ENCODE results near the gene NFKBIB. TPM values are rescaled to one million over a fixed set of nuclear protein-coding genes. Genes with fewer than 3 reads are reported as not detected.

Gene NFKBIB
- total and polyA plus RNA-seq, 2 of the 13 experiments (the other 11 are each of a cell fraction or from before 2014, with no cell fraction given) = 8.6 to 14.9 TPM

DNA sequence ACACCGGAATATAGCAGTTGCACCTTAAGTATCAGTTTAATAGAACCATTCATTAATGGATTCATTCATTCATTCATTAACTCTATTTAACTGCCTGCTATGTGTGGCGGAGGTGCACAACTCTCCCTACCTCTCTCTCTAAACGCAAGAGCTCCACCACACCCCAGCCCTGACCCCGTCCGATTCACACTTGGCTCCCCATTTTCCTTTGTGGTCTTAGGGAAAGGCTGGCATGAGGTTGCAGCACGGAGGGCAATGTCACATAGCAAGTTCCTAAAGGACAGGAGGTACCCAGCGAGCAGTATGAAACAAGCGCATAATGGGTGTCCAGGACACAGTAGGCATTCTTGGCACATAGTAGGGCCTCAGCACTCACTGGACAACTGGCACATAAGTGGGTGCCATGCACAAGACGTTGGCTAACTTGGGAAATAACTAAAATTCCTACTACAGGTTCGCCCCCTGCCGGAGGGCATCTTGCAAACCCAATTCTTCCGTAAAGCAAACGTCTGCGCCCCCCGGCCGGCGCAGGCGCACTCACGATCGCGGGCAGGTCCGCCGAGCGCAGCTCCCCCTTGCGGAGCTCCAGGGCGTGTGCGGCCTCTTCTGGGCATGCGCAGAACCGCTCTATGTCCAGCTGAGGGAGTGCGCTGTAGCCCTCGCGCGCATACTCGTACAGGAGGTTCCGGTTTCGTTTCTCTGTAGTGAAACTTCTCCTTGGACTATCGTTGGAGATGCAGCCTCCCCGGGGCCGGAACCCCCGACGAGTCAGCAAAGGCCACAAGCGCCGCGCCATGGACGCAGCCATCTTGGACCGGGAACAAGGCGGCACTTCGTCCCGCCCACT lies 30.4 kb downstream of the NFKBIB start, which contains the start of gene SARS2 (continued):
- peak; percentile 27; the same call in 1 of the 2 replicates for TF ChIP-seq ZNF430 (CRISPR knock-in tag; IDR thresholded peaks at IDR 0.05)
- TF ChIP-seq GATAD2A (CRISPR knock-in tag; IDR thresholded peaks at IDR 0.05) = no peak; the same call in none of the 2 replicates
- TF ChIP-seq ZNF44 (CRISPR knock-in tag; IDR thresholded peaks at IDR 0.05) = 0 out of 2 replicates have a peak, but pooled peaks have one; percentile 39
- TF ChIP-seq, protein P1, sequence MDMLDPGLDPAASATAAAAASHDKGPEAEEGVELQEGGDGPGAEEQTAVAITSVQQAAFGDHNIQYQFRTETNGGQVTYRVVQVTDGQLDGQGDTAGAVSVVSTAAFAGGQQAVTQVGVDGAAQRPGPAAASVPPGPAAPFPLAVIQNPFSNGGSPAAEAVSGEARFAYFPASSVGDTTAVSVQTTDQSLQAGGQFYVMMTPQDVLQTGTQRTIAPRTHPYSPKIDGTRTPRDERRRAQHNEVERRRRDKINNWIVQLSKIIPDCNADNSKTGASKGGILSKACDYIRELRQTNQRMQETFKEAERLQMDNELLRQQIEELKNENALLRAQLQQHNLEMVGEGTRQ (IDR thresholded peaks at IDR 0.05; ENCODE audit: low read depth, low read length) = no peak; the same call in 1 of the 2 replicates
- TF ChIP-seq, protein P1 (CRISPR knock-in tag; IDR thresholded peaks at IDR 0.05; ENCODE audit: borderline replicate concordance) = peak; percentile 63; the same call in 1 of the 2 replicates
- no peak for TF ChIP-seq SETDB1 (CRISPR knock-in tag; IDR thresholded peaks at IDR 0.05; ENCODE audit: borderline replicate concordance)
- TF ChIP-seq, protein P2, sequence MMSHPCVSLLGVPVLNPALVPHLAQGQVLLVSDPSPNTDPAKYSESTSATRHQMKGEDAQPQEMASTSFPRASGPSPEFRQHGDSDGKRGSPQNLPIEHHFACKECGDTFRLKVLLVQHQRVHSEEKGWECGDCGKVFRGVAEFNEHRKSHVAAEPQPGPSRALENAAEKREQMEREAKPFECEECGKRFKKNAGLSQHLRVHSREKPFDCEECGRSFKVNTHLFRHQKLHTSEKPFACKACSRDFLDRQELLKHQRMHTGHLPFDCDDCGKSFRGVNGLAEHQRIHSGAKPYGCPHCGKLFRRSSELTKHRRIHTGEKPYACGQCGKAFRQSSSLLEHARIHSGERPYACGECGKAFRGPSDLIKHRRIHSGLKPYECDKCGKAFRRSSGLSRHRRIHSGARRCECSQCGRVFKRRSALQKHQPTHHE (CRISPR knock-in tag; IDR thresholded peaks at IDR 0.05; ENCODE audit: borderline replicate concordance) = no peak
- TF ChIP-seq, protein P3, sequence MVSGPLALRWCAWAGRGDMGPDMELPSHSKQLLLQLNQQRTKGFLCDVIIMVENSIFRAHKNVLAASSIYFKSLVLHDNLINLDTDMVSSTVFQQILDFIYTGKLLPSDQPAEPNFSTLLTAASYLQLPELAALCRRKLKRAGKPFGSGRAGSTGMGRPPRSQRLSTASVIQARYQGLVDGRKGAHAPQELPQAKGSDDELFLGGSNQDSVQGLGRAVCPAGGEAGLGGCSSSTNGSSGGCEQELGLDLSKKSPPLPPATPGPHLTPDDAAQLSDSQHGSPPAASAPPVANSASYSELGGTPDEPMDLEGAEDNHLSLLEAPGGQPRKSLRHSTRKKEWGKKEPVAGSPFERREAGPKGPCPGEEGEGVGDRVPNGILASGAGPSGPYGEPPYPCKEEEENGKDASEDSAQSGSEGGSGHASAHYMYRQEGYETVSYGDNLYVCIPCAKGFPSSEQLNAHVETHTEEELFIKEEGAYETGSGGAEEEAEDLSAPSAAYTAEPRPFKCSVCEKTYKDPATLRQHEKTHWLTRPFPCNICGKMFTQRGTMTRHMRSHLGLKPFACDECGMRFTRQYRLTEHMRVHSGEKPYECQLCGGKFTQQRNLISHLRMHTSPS (CRISPR knock-in tag; IDR thresholded peaks at IDR 0.05; ENCODE audit: low read depth) = peak; percentile 94
- TF ChIP-seq, protein P4, sequence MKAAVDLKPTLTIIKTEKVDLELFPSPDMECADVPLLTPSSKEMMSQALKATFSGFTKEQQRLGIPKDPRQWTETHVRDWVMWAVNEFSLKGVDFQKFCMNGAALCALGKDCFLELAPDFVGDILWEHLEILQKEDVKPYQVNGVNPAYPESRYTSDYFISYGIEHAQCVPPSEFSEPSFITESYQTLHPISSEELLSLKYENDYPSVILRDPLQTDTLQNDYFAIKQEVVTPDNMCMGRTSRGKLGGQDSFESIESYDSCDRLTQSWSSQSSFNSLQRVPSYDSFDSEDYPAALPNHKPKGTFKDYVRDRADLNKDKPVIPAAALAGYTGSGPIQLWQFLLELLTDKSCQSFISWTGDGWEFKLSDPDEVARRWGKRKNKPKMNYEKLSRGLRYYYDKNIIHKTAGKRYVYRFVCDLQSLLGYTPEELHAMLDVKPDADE (CRISPR knock-in tag; IDR thresholded peaks at IDR 0.05) = no peak
- TF ChIP-seq, protein P5, sequence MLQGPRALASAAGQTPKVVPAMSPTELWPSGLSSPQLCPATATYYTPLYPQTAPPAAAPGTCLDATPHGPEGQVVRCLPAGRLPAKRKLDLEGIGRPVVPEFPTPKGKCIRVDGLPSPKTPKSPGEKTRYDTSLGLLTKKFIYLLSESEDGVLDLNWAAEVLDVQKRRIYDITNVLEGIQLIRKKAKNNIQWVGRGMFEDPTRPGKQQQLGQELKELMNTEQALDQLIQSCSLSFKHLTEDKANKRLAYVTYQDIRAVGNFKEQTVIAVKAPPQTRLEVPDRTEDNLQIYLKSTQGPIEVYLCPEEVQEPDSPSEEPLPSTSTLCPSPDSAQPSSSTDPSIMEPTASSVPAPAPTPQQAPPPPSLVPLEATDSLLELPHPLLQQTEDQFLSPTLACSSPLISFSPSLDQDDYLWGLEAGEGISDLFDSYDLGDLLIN (CRISPR knock-in tag; IDR thresholded peaks at IDR 0.05; ENCODE audit: borderline replicate concordance) = no peak
- peak; percentile 32 for TF ChIP-seq AGO1 (IDR thresholded peaks at IDR 0.05; ENCODE audit: low read depth, low read length, poor library complexity, severe bottlenecking)
- peak; percentile 94; the same call in 1 of the 2 replicates for TF ChIP-seq POLR2G (IDR thresholded peaks at IDR 0.05; ENCODE audit: low read depth, low read length)
- no peak for TF ChIP-seq SOX6 (IDR thresholded peaks at IDR 0.05)
- TF ChIP-seq SOX6 (CRISPR knock-in tag; IDR thresholded peaks at IDR 0.05) = peak; percentile 56
- TF ChIP-seq, protein P6, sequence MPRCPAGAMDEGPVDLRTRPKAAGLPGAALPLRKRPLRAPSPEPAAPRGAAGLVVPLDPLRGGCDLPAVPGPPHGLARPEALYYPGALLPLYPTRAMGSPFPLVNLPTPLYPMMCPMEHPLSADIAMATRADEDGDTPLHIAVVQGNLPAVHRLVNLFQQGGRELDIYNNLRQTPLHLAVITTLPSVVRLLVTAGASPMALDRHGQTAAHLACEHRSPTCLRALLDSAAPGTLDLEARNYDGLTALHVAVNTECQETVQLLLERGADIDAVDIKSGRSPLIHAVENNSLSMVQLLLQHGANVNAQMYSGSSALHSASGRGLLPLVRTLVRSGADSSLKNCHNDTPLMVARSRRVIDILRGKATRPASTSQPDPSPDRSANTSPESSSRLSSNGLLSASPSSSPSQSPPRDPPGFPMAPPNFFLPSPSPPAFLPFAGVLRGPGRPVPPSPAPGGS (CRISPR knock-in tag; IDR thresholded peaks at IDR 0.05) = 0 out of 2 replicates have a peak, but pooled peaks have one; percentile 4
- TF ChIP-seq ERF (CRISPR knock-in tag; IDR thresholded peaks at IDR 0.05) = peak; percentile 65
- TF ChIP-seq ZNF350 (CRISPR knock-in tag; IDR thresholded peaks at IDR 0.05; ENCODE audit: borderline replicate concordance, low read depth) = peak; percentile 56; the same call in 1 of the 2 replicates
- peak; percentile 95 for TF ChIP-seq ZMYM2 (CRISPR knock-in tag; IDR thresholded peaks at IDR 0.05)
- TF ChIP-seq MYNN (CRISPR knock-in tag; IDR thresholded peaks at IDR 0.05; ENCODE audit: low read depth) = peak; percentile 67; the same call in 1 of the 2 replicates
